ENCODE measurements around the gene CACNA1F. TPM values are rescaled to one million over a fixed set of nuclear protein-coding genes. Genes with fewer than 3 reads are reported as not detected.

Gene CACNA1F
- total RNA-seq, 1 donor from 2014 or later = 0.05 TPM

GRCh38 chrX:49257074-49257790 lies 24.1 kb upstream of the CACNA1F start:
- Mint-ChIP-seq H3K9me3 (peaks cover 11% of the 10 kb centered on the region), H3K36me3 (ENCODE audit: low read depth) (peaks cover 2% of the 10 kb centered on the region), H3K27me3 (ENCODE audit: low read depth) (peaks cover 2% of the 10 kb centered on the region), H3K4me3 (no peak overlapping the region), H3K4me1 (no peaks in the 10 kb centered on the region), H3K27ac (ENCODE audit: unreplicated experiment) (no peak overlapping the region)
- no peak for DNase-seq (ENCODE audit: low read depth, low spot score)
- TF ChIP-seq CTCF (conservative IDR thresholded peaks at IDR 0.05) = no peak

- Mint-ChIP-seq H3K9me3 (peaks cover 6% of the 10 kb centered on the region), H3K27ac (ENCODE audit: unreplicated experiment) (no peak overlapping the region), H3K4me3 (no peak overlapping the region), H3K4me1 (no peaks in the 10 kb centered on the region), H3K27me3 (ENCODE audit: low read depth) (peaks cover 2% of the 10 kb centered on the region), H3K36me3 (ENCODE audit: low read depth) (peaks cover 3% of the 10 kb centered on the region)
- DNase-seq (ENCODE audit: low read depth, low spot score) = no peak
- no peak for TF ChIP-seq CTCF (conservative IDR thresholded peaks at IDR 0.05)
These were observed 23.3 kb upstream of the CACNA1F start for GRCh38 chrX:49256268-49256995.

- H3K4me1 Mint-ChIP-seq = no peaks in the 10 kb centered on the region
- no peak overlapping the region for H3K27ac Mint-ChIP-seq (ENCODE audit: unreplicated experiment)
- DNase-seq (ENCODE audit: low read depth, low spot score) = no peak
- peaks cover 6% of the 10 kb centered on the region for H3K36me3 Mint-ChIP-seq (ENCODE audit: low read depth)
- H3K9me3 Mint-ChIP-seq = peaks cover 3% of the 10 kb centered on the region
- no peak for TF ChIP-seq CTCF (conservative IDR thresholded peaks at IDR 0.05)
- H3K4me3 Mint-ChIP-seq = no peak overlapping the region
- H3K27me3 Mint-ChIP-seq (ENCODE audit: low read depth) = peaks cover 2% of the 10 kb centered on the region
These were observed 21.5 kb upstream of the CACNA1F start for GRCh38 chrX:49254639-49255038.

GRCh38 chrX:49251325-49251724 lies 18.2 kb upstream of the CACNA1F start:
- Mint-ChIP-seq H3K36me3 (ENCODE audit: low read depth) (peaks cover 6% of the 10 kb centered on the region), H3K27me3 (ENCODE audit: low read depth) (no peaks in the 10 kb centered on the region), H3K4me3 (no peak overlapping the region), H3K27ac (ENCODE audit: unreplicated experiment) (no peak overlapping the region), H3K4me1 (no peaks in the 10 kb centered on the region), H3K9me3 (no peaks in the 10 kb centered on the region)
- no peak for TF ChIP-seq CTCF (conservative IDR thresholded peaks at IDR 0.05)
- no peak for DNase-seq (ENCODE audit: low read depth, low spot score)

- no peaks in the 10 kb centered on the region for H3K9me3 Mint-ChIP-seq
- H3K4me1 Mint-ChIP-seq = no peaks in the 10 kb centered on the region
- H3K27me3 Mint-ChIP-seq (ENCODE audit: low read depth) = no peaks in the 10 kb centered on the region
- DNase-seq (ENCODE audit: low read depth, low spot score) = no peak
- no peak overlapping the region for H3K27ac Mint-ChIP-seq (ENCODE audit: unreplicated experiment)
- peaks cover 6% of the 10 kb centered on the region for H3K36me3 Mint-ChIP-seq (ENCODE audit: low read depth)
- no peak for TF ChIP-seq CTCF (conservative IDR thresholded peaks at IDR 0.05)
- no peak overlapping the region for H3K4me3 Mint-ChIP-seq
These were observed 17.4 kb upstream of the CACNA1F start for GRCh38 chrX:49250578-49250977.

All from neural crest cell (in vitro differentiated cells).